CD14-positive monocyte (primary cell): ENCODE measurements around the gene PRKN. TPM values are rescaled to one million over a fixed set of nuclear protein-coding genes. Genes with fewer than 3 reads are reported as not detected.
A peak's percentile ranks its signal among the peaks of the same experiment; 100 is the strongest.

Experiments used
- DNase-seq, 3 donors: peaks; one replicate each; pipeline ENCODE4 v3.0.0-alpha.2; 2011 to 2022
- H2AFZ ChIP-seq: 2 replicates; pipeline ENCODE4 v1.6.0; 2012; ENCODE audit warnings: mild to moderate bottlenecking, low read depth, low read length, inconsistent platforms; ENCODE audit not compliant: insufficient read depth, poor library complexity, severe bottlenecking
- H3K27ac ChIP-seq, 2 donors: 1 replicate in 1 of 2; 2 replicates in 1 of 2; pipeline ENCODE4 v1.5.1; 2012 to 2013; ENCODE audit warnings: low read length in 2 of 2, control low read depth in 1 of 2, inconsistent platforms in 1 of 2, low read depth in 1 of 2, mild to moderate bottlenecking in 1 of 2
- H3K27me3 ChIP-seq, 2 donors: one replicate each; pipeline versions ENCODE4 v1.6.0 to v1.6.1; 2011 to 2013; ENCODE audit warnings: low read length in 2 of 2; ENCODE audit not compliant: control insufficient read depth in 2 of 2, insufficient read depth in 2 of 2
- H3K36me3 ChIP-seq, 2 donors: replicated peaks in 1 of 2; 1 replicate in 1 of 2; 2 replicates in 1 of 2; pipeline versions ENCODE4 v1.5.1 to v1.6.1; 2012 to 2013; ENCODE audit warnings: low read length in 2 of 2, control low read depth in 1 of 2, inconsistent platforms in 1 of 2, mild to moderate bottlenecking in 1 of 2; ENCODE audit not compliant: insufficient read depth in 2 of 2, control insufficient read depth in 1 of 2
- H3K4me1 ChIP-seq, 2 donors: 1 replicate in 1 of 2; 2 replicates in 1 of 2; pipeline versions ENCODE4 v1.5.1 to v1.6.1; 2012 to 2013; ENCODE audit warnings: low read length in 2 of 2, control low read depth in 1 of 2, inconsistent platforms in 1 of 2, mild to moderate bottlenecking in 1 of 2, moderate library complexity in 1 of 2; ENCODE audit not compliant: insufficient read depth in 2 of 2, control insufficient read depth in 1 of 2
- H3K4me2 ChIP-seq: replicated peaks from 2 replicates; pipeline ENCODE3; 2012; ENCODE audit warnings: low read length, moderate library complexity, mild to moderate bottlenecking; ENCODE audit not compliant: poor library complexity, severe bottlenecking; ENCODE audit errors: extremely low read depth
- H3K4me3 ChIP-seq, 3 experiments: fragments of 200-600 bp in 1 of 3; sonication (generic) in 1 of 3; replicated peaks in 1 of 3; 1 replicate in 2 of 3; 2 replicates in 1 of 3; pipeline ENCODE4 v1.5.1; 2011 to 2013; ENCODE audit warnings: low read length in 3 of 3, mild to moderate bottlenecking in 3 of 3, control low read depth in 2 of 3, low read depth in 2 of 3, inconsistent platforms in 1 of 3, moderate library complexity in 1 of 3
- H3K79me2 ChIP-seq: 2 replicates; pipeline ENCODE4 v1.6.0; 2012; ENCODE audit warnings: mild to moderate bottlenecking, control low read depth, inconsistent platforms, low read length, moderate library complexity; ENCODE audit not compliant: insufficient read depth
- H3K9ac ChIP-seq: 2 replicates; pipeline ENCODE4 v1.6.0; 2017; ENCODE audit warnings: low read length, mild to moderate bottlenecking; ENCODE audit not compliant: insufficient read depth, poor library complexity, severe bottlenecking
- H3K9me3 ChIP-seq, 2 donors: replicated peaks in 1 of 2; 1 replicate in 1 of 2; 2 replicates in 1 of 2; pipeline versions ENCODE4 v1.5.1 to v1.6.1; 2012 to 2013; ENCODE audit warnings: low read length in 2 of 2, control low read depth in 1 of 2; ENCODE audit not compliant: control insufficient read depth in 1 of 2, insufficient read depth in 1 of 2
- H4K20me1 ChIP-seq: 2 replicates; pipeline ENCODE4 v1.6.0; 2012; ENCODE audit warnings: mild to moderate bottlenecking, low read length, control low read depth, moderate library complexity; ENCODE audit not compliant: insufficient read depth
- H3K27ac Mint-ChIP-seq, 7 donors: one replicate each; pipeline ENCODE4 v1.8.0; 2020; ENCODE audit warnings: mild to moderate bottlenecking in 7 of 7, mixed read lengths in 7 of 7, moderate library complexity in 6 of 7, inconsistent platforms in 2 of 7
- H3K27me3 Mint-ChIP-seq, 3 donors: one replicate each; pipeline ENCODE4 v1.8.0; 2021 to 2022; ENCODE audit warnings: low read depth in 3 of 3, mild to moderate bottlenecking in 3 of 3, mixed read lengths in 3 of 3, moderate library complexity in 3 of 3, inconsistent platforms in 1 of 3
- H3K36me3 Mint-ChIP-seq, 2 donors: one replicate each; pipeline ENCODE4 v1.8.0; 2020; ENCODE audit warnings: mixed read lengths in 2 of 2, inconsistent platforms in 1 of 2, mild to moderate bottlenecking in 1 of 2
- H3K4me1 Mint-ChIP-seq: one replicate; pipeline ENCODE4 v1.8.0; 2020; ENCODE audit warnings: mild to moderate bottlenecking, mixed read lengths
- H3K4me3 Mint-ChIP-seq, 2 donors: one replicate each; pipeline ENCODE4 v1.8.0; 2020; ENCODE audit warnings: mild to moderate bottlenecking in 2 of 2, mixed read lengths in 2 of 2, moderate library complexity in 1 of 2
- H3K9me3 Mint-ChIP-seq, 7 donors: one replicate each; pipeline ENCODE4 v1.8.0; 2020 to 2022; ENCODE audit warnings: mixed read lengths in 7 of 7, mild to moderate bottlenecking in 6 of 7, moderate library complexity in 6 of 7, inconsistent platforms in 2 of 7
- CTCF ChIP-seq: fragments of 200-600 bp; IDR thresholded peaks from one replicate; pipeline ENCODE4 v1.8.0; 2022; ENCODE audit warnings: antibody characterized with exemption, mild to moderate bottlenecking
- WGBS: methylation state at CpG from one replicate; pipeline ENCODE4 v1.1.5; 2013; ENCODE audit warnings: missing lambda C conversion rate; ENCODE audit not compliant: insufficient coverage; 5-methylcytosine and 5-hydroxymethylcytosine counted together
- intact Hi-C, 2 donors: fragments of 100-400 bp; cut with micrococcal nuclease; formaldehyde crosslinking; loops; one replicate each; pipeline versions ENCODE4 v1.15.0 to v1.15.1; 2023
- polyA plus RNA-seq, 3 donors: library from polyadenylated mRNA; depleted of rRNA in 1 of 3; unstranded in 2 of 3; stranded (reverse) in 1 of 3; fragments of 300-500 nt in 2 of 3; fragments of >200 nt in 1 of 3; fragmentation: Illumina TruSeq in 2 of 3; gene quantifications; 1 replicate in 2 of 3; 2 replicates in 1 of 3; pipeline ENCODE4 v1.2.3, GENCODE V29; 2012 to 2021

Gene PRKN
- polyA plus RNA-seq, 3 donors = 0.19 to 0.21 TPM; not detected in 1

- Mint-ChIP-seq H3K9me3 (peaks cover 0 to 2% (median 0%) of the 10 kb centered on the region in 7 donors), H3K4me1 (peaks cover 12% of the 10 kb centered on the region), H3K4me3 (peak overlapping the region; percentile 92 to 95), H3K27me3 (peaks cover 5 to 9% (median 7%) of the 10 kb centered on the region in 3 donors), H3K27ac (peak overlapping the region in 6 of 7 donors; percentile 79 to 90 (median 85)), H3K36me3 (no peaks in the 10 kb centered on the region)
- no peaks in the 10 kb centered on the region for H3K27me3 ChIP-seq
- no peaks in the 10 kb centered on the region for H3K79me2 ChIP-seq
- peak overlapping the region; percentile 60 to 91 (median 61) for H3K4me3 ChIP-seq
- no peak for TF ChIP-seq CTCF
- intact Hi-C loops = no loop called here
- H3K36me3 ChIP-seq = no peaks in the 10 kb centered on the region
- H3K4me2 ChIP-seq = peak overlapping the region; percentile 92
- peak overlapping the region; percentile 92 for H2AFZ ChIP-seq
- peak in 1 of 3 donors; percentile 6 for DNase-seq
- 0% methylated on average over 9 of the region's 13 CpGs for WGBS
- H3K4me1 ChIP-seq = peaks cover 10 to 17% of the 10 kb centered on the region in 2 donors
- no peaks in the 10 kb centered on the region for H4K20me1 ChIP-seq
- no peak overlapping the region for H3K27ac ChIP-seq
- peak overlapping the region; percentile 85 for H3K9ac ChIP-seq
- no peaks in the 10 kb centered on the region for H3K9me3 ChIP-seq
These were observed 632 bp downstream of the PRKN start for GRCh38 chr6:162726947-162727321.

GRCh38 chr6:162722633-162723032 is 4.9 kb downstream of the PRKN start:
- Histone ChIP-seq H3K27me3 (no peaks in the 10 kb centered on the region), H4K20me1 (no peaks in the 10 kb centered on the region), H3K36me3 (no peaks in the 10 kb centered on the region), H2AFZ (no peak overlapping the region), H3K4me1 (peaks cover 5 to 9% of the 10 kb centered on the region in 2 donors), H3K4me3 (no peak overlapping the region), H3K4me2 (no peak overlapping the region), H3K9ac (no peak overlapping the region), H3K79me2 (no peaks in the 10 kb centered on the region), H3K27ac (no peak overlapping the region), H3K9me3 (no peaks in the 10 kb centered on the region)
- no peak overlapping the region for H3K27ac Mint-ChIP-seq
- no CpG with 5 or more reads among the region's 1 CpG for WGBS
- no peak overlapping the region for H3K4me3 Mint-ChIP-seq
- TF ChIP-seq CTCF = no peak
- H3K9me3 Mint-ChIP-seq = peaks cover 0 to 4% (median 1%) of the 10 kb centered on the region in 7 donors
- peaks cover 6% of the 10 kb centered on the region for H3K4me1 Mint-ChIP-seq
- no peak for DNase-seq
- intact Hi-C loops = no loop called here
- H3K36me3 Mint-ChIP-seq = no peaks in the 10 kb centered on the region
- H3K27me3 Mint-ChIP-seq = peaks cover 5 to 9% (median 7%) of the 10 kb centered on the region in 3 donors
